ENCODE data around the gene ACSBG1. TPM values are rescaled to one million over a fixed set of nuclear protein-coding genes. Genes with fewer than 3 reads are reported as not detected.

ACSBG1 gene
- polyA plus RNA-seq, 1 donor from 2014 or later, result 0.32 TPM

DNA sequence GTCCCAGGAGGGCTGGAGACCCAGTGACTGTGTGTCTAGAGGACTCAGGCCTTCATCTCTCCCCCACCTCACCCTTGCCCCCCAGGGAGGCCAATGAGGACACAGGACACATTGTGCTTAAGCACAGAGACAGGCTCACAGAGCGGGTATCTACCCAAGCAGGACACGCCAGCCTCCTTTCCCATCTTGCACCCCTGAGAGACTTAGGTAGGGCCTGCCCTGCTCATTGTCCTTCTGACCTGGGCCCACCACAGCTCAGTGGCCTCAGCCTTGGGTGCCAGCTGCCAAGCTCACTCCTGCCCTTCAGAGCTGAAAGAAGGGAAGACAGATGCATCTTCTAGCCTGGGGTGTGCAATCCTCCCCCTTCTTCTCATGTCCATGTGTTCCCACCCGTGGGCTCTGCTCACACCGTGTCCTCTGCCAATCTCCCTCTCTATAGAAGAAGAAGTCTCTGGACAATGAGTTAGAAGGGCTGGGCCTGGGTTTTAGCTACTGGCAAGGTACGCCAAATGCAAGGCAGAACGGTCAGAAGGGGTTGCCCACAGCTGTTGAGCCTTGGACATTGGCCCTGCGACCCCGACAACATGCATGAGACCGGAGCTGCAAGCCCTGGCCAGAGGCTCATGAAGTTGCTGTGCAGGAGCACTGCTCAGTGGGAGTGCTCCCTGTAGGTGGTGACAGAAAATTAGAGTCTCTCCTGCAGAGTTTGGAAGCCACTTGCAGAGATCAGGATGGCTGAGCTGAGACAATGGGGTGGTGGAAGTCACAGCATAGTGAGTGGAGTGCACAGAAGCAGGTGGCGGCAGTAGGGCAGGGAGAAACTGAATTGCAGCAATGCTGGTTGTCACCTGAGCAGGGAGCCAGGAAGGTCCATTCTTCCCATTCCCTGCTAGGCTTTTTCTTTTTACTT lies 32.8 kb downstream of the ACSBG1 start:
- Histone ChIP-seq H3K9me2 (ENCODE audit: insufficient read depth, low read length) (no peaks in the 10 kb centered on the region), H3K27ac (ENCODE audit: low read length) (no peak overlapping the region), H4K20me1 (ENCODE audit: insufficient read depth) (no peaks in the 10 kb centered on the region), H3K79me2 (replicated peaks; ENCODE audit: insufficient read depth, low read length) (no peaks in the 10 kb centered on the region), H3K36me3 (ENCODE audit: insufficient read depth, low read length) (no peaks in the 10 kb centered on the region), H3K27me3 (ENCODE audit: insufficient read depth, low read depth, low read length) (no peaks in the 10 kb centered on the region), H3K4me3 (ENCODE audit: low read length) (no peak overlapping the region), H3K9me3 (ENCODE audit: low read length) (no peaks in the 10 kb centered on the region), H3K4me2 (ENCODE audit: low read length) (no peak overlapping the region), H3F3A (ENCODE audit: insufficient read depth, low read length, poor library complexity, severe bottlenecking) (no peaks in the 10 kb centered on the region), H3K9ac (ENCODE audit: low read length) (no peak overlapping the region), H2AFZ (ENCODE audit: low read depth, low read length) (no peak overlapping the region)
- TF ChIP-seq RAD21 (conservative IDR thresholded peaks at IDR 0.05) (no peak), TAF1 (IDR thresholded peaks at IDR 0.05; ENCODE audit: low read depth) (no peak), EZH2 (IDR thresholded peaks at IDR 0.05; ENCODE audit: borderline replicate concordance, insufficient read depth, low read length, poor library complexity, severe bottlenecking) (no peak), REST (IDR thresholded peaks at IDR 0.05; ENCODE audit: borderline replicate concordance) (no peak), POLR2AphosphoS5 (IDR thresholded peaks at IDR 0.05) (no peak), EP300 (conservative IDR thresholded peaks at IDR 0.05; ENCODE audit: poor library complexity, severe bottlenecking) (no peak), SMC3 (conservative IDR thresholded peaks at IDR 0.05; ENCODE audit: poor library complexity) (no peak), MXI1 (conservative IDR thresholded peaks at IDR 0.05; ENCODE audit: poor library complexity, severe bottlenecking) (no peak)
- TF ChIP-seq, protein P1, sequence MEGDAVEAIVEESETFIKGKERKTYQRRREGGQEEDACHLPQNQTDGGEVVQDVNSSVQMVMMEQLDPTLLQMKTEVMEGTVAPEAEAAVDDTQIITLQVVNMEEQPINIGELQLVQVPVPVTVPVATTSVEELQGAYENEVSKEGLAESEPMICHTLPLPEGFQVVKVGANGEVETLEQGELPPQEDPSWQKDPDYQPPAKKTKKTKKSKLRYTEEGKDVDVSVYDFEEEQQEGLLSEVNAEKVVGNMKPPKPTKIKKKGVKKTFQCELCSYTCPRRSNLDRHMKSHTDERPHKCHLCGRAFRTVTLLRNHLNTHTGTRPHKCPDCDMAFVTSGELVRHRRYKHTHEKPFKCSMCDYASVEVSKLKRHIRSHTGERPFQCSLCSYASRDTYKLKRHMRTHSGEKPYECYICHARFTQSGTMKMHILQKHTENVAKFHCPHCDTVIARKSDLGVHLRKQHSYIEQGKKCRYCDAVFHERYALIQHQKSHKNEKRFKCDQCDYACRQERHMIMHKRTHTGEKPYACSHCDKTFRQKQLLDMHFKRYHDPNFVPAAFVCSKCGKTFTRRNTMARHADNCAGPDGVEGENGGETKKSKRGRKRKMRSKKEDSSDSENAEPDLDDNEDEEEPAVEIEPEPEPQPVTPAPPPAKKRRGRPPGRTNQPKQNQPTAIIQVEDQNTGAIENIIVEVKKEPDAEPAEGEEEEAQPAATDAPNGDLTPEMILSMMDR (IDR thresholded peaks at IDR 0.05; ENCODE audit: poor library complexity, severe bottlenecking), result no peak

- Histone ChIP-seq H3K27me3 (ENCODE audit: insufficient read depth, low read depth, low read length) (no peaks in the 10 kb centered on the region), H3K9me3 (ENCODE audit: low read length) (no peaks in the 10 kb centered on the region), H3K4me2 (ENCODE audit: low read length) (no peak overlapping the region), H3K79me2 (replicated peaks; ENCODE audit: insufficient read depth, low read length) (no peaks in the 10 kb centered on the region), H2AFZ (ENCODE audit: low read depth, low read length) (no peak overlapping the region), H3K4me3 (ENCODE audit: low read length) (no peak overlapping the region), H3K27ac (ENCODE audit: low read length) (no peak overlapping the region), H3K36me3 (ENCODE audit: insufficient read depth, low read length) (no peaks in the 10 kb centered on the region), H3K9me2 (ENCODE audit: insufficient read depth, low read length) (no peaks in the 10 kb centered on the region), H3F3A (ENCODE audit: insufficient read depth, low read length, poor library complexity, severe bottlenecking) (no peaks in the 10 kb centered on the region), H3K9ac (ENCODE audit: low read length) (no peak overlapping the region), H4K20me1 (ENCODE audit: insufficient read depth) (no peaks in the 10 kb centered on the region)
- TF ChIP-seq EZH2 (IDR thresholded peaks at IDR 0.05; ENCODE audit: borderline replicate concordance, insufficient read depth, low read length, poor library complexity, severe bottlenecking) (no peak), EP300 (conservative IDR thresholded peaks at IDR 0.05; ENCODE audit: poor library complexity, severe bottlenecking) (no peak), RAD21 (conservative IDR thresholded peaks at IDR 0.05) (no peak), REST (IDR thresholded peaks at IDR 0.05; ENCODE audit: borderline replicate concordance) (no peak), SMC3 (conservative IDR thresholded peaks at IDR 0.05; ENCODE audit: poor library complexity) (no peak), MXI1 (conservative IDR thresholded peaks at IDR 0.05; ENCODE audit: poor library complexity, severe bottlenecking) (no peak), TAF1 (IDR thresholded peaks at IDR 0.05; ENCODE audit: low read depth) (no peak), POLR2AphosphoS5 (IDR thresholded peaks at IDR 0.05) (no peak)
- TF ChIP-seq, protein P1 (IDR thresholded peaks at IDR 0.05; ENCODE audit: poor library complexity, severe bottlenecking), result no peak
Measured at GRCh38 chr15:78200276-78200930, 34.0 kb downstream of the ACSBG1 start.
